Airway epithelial cell (primary cell): Measurements from ENCODE around the gene ARL8B. TPM values are rescaled to one million over a fixed set of nuclear protein-coding genes. Genes with fewer than 3 reads are reported as not detected.

Experiments
- total RNA-seq: library from RNA; depleted of rRNA; stranded (reverse); fragments of >200 nt; gene quantifications from 2 replicates; pipeline ENCODE4 v1.2.3, GENCODE V29; 2015

The ARL8B gene
- 25.5 and 34.8 TPM in 2 replicates for total RNA-seq

GRCh38 chr3:5122030-5122740 lies at the start of gene ARL8B:
Gene ARL8B (plus strand): TSS chr3:5122292. CDS start chr3:5122466, 174 bp downstream.

DNA sequence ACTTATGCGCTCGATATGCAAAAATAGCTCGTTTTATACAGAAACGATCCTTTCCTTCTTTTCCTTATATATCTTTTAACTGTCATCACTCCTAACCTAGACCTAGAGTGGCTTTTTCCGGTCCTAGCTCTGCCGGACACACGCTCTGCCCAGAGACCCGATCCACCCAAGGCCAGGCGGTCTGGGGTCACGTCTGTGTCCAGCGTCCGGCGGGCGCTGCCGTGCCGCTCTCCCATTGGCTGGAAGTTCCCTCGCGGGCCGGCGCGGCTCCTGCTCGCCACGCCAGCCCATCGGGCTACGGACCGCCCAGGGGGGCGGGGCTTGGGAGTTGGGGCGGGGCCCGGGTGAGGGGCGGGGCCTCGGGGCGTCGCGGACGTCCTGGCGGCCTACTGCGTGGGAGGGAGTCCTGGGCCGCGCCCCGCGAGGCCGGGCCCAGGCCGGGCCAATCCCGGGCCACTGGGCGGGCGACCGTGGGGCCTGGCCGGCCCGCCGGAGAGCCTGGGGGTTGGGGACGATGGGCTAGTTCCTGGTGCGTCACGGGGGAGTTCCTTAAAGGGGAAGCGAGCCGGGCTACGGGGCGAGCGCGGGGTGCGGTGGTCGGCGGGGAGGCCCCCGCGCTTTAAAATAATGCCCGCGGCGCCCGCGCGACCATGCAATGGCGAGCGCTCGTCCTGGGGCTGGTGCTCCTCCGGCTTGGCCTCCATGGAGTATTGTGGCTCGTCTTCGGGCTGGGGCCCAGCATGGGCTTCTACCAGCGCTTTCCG lies 65.2 kb downstream of the ARL8B start, which contains the start of gene EDEM1:
Gene EDEM1 (plus strand): TSS at position 552 of the 764 bp plus-strand sequence. CDS start 99 bp downstream, at position 651.

Other genes with a start within 250 kb of the ARL8B start
- 112 and 139 TPM in 2 replicates for gene BHLHE40, start 142.9 kb upstream of the ARL8B start, total RNA-seq
- gene EDEM1, start 65.4 kb downstream of the ARL8B start, total RNA-seq: 34.1 and 66.8 TPM in 2 replicates